Endothelial cell of umbilical vein (primary cell): ENCODE data around the gene CCDC15.
"Not testable (repeated sequence)": the region's sequence is repeated elsewhere in the genome, so short reads cannot be mapped to it uniquely, and the experiment has no call there.

Source experiments
- EZH2 ChIP-seq: IDR thresholded peaks from 2 replicates; pipeline ENCODE4 v1.6.1; 2012; ENCODE audit warnings: borderline replicate concordance, low read depth, mild to moderate bottlenecking, moderate library complexity, low read length, inconsistent platforms; ENCODE audit not compliant: severe bottlenecking
- GATA2 ChIP-seq: IDR thresholded peaks from 2 replicates; pipeline ENCODE4 v1.7.0; 2011; ENCODE audit warnings: low read depth, mild to moderate bottlenecking, moderate library complexity, mixed read lengths, low read length; ENCODE audit not compliant: insufficient read length, insufficient read depth
- POLR2A ChIP-seq: IDR thresholded peaks from 2 replicates; pipeline ENCODE4 v1.6.1; 2012; ENCODE audit warnings: low read depth, mild to moderate bottlenecking, control low read depth, low read length
- POLR2AphosphoS5 ChIP-seq: IDR thresholded peaks from 2 replicates; pipeline ENCODE4 v1.6.1; 2012; ENCODE audit warnings: low read depth, mild to moderate bottlenecking, control low read depth, low read length, moderate library complexity; ENCODE audit not compliant: insufficient read depth
- TF ChIP-seq, protein P1 (sequence below), 2 donors: IDR thresholded peaks; 1 replicate in 1 of 2; 2 replicates in 1 of 2; pipeline ENCODE4 v1.5.1; 2011; ENCODE audit warnings: low read length in 2 of 2, mild to moderate bottlenecking in 2 of 2, moderate library complexity in 2 of 2, control low read depth in 1 of 2, inconsistent platforms in 1 of 2, low read depth in 1 of 2; ENCODE audit not compliant: insufficient read depth in 1 of 2; ENCODE audit errors: extremely low read depth in 1 of 2

DNA sequence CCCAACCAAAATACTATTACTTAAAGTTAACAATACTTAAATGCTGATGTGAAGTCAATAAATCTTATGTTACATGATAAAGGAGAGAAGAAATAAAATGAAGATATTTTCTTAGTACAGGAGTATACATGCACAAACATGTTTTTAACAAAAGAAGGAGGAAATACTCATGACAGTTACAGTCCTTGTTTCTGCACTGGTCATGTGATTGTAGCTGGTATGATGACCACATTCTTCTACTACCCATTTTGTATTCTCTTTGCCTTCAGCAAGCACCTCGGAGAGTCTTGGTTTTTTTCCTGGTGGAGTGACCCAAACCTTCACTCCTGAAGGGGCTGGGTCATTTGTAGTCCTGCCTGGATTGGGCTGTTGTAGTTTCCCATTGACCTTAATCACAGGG, 75.4 kb downstream of the CCDC15 start:
- TF ChIP-seq, protein P1, sequence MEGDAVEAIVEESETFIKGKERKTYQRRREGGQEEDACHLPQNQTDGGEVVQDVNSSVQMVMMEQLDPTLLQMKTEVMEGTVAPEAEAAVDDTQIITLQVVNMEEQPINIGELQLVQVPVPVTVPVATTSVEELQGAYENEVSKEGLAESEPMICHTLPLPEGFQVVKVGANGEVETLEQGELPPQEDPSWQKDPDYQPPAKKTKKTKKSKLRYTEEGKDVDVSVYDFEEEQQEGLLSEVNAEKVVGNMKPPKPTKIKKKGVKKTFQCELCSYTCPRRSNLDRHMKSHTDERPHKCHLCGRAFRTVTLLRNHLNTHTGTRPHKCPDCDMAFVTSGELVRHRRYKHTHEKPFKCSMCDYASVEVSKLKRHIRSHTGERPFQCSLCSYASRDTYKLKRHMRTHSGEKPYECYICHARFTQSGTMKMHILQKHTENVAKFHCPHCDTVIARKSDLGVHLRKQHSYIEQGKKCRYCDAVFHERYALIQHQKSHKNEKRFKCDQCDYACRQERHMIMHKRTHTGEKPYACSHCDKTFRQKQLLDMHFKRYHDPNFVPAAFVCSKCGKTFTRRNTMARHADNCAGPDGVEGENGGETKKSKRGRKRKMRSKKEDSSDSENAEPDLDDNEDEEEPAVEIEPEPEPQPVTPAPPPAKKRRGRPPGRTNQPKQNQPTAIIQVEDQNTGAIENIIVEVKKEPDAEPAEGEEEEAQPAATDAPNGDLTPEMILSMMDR (IDR thresholded peaks at IDR 0.05; ENCODE audit: extremely low read depth in 1 of 2, insufficient read depth in 1 of 2, low read depth in 1 of 2, low read length in 2 of 2), result not testable (repeated sequence)
- not testable (repeated sequence) for TF ChIP-seq EZH2, GATA2, POLR2AphosphoS5, POLR2A
